Prostate gland (tissue), 2 donors: Measurements from ENCODE around the gene DOCK4.

Source experiments
- POLR2AphosphoS5 ChIP-seq: sonication (generic); formaldehyde crosslinking; IDR thresholded peaks from one replicate; pipeline ENCODE4 v1.6.1; 2017; ENCODE audit warnings: antibody characterized with exemption
- TF ChIP-seq, protein P1 (sequence below), 4 experiments: fragments of 200-600 bp in 2 of 4; fragments of 450-650 bp in 2 of 4; sonication (generic) in 2 of 4; IDR thresholded peaks; 1 replicate in 3 of 4; 2 replicates in 1 of 4; pipeline ENCODE4 v1.5.1; 2016 to 2019; ENCODE audit warnings: antibody characterized with exemption in 4 of 4, mild to moderate bottlenecking in 2 of 4, moderate library complexity in 2 of 4

DNA sequence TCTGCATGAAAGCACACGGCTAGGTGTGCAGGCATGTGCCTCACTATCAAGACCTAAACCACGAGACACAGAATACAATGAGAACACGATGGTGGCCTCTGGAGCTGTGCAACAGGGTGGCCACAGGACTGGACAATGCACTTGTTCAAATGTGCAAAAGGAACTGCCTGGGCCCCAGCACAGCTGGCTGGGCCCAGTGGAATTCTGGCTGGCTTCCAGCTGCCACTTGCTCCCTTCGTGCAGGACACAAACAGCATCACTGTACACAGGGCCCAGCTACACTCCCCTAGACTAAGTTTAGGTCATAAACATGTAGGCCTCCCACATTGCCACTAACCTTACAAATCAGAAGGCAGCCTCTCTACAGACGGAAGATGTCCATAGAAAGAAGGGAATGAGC, 23.4 kb downstream of the DOCK4 start:
- TF ChIP-seq, protein P1, sequence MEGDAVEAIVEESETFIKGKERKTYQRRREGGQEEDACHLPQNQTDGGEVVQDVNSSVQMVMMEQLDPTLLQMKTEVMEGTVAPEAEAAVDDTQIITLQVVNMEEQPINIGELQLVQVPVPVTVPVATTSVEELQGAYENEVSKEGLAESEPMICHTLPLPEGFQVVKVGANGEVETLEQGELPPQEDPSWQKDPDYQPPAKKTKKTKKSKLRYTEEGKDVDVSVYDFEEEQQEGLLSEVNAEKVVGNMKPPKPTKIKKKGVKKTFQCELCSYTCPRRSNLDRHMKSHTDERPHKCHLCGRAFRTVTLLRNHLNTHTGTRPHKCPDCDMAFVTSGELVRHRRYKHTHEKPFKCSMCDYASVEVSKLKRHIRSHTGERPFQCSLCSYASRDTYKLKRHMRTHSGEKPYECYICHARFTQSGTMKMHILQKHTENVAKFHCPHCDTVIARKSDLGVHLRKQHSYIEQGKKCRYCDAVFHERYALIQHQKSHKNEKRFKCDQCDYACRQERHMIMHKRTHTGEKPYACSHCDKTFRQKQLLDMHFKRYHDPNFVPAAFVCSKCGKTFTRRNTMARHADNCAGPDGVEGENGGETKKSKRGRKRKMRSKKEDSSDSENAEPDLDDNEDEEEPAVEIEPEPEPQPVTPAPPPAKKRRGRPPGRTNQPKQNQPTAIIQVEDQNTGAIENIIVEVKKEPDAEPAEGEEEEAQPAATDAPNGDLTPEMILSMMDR (IDR thresholded peaks at IDR 0.05): no peak
- TF ChIP-seq POLR2AphosphoS5: no peak
